ENCODE measurements around the gene ARMC5.

The ARMC5 gene

GRCh38 chr16:31472709-31473203 lies 13.5 kb downstream of the ARMC5 start (continued):
- TF ChIP-seq RARB (CRISPR knock-in tag; IDR thresholded peaks at IDR 0.05) = no peak
- peak; percentile 85 for TF ChIP-seq ZFP3 (CRISPR knock-in tag; IDR thresholded peaks at IDR 0.05)
- no peak for TF ChIP-seq TOX (CRISPR knock-in tag; IDR thresholded peaks at IDR 0.05; ENCODE audit: borderline replicate concordance)
- TF ChIP-seq ARNTL (CRISPR knock-in tag; IDR thresholded peaks at IDR 0.05; ENCODE audit: borderline replicate concordance, low read depth) = no peak
- no peak for TF ChIP-seq TCF4 (CRISPR knock-in tag; IDR thresholded peaks at IDR 0.05; ENCODE audit: borderline replicate concordance)
- no peak for TF ChIP-seq CSRNP3 (CRISPR knock-in tag; IDR thresholded peaks at IDR 0.05)
- no peak for TF ChIP-seq BACH2 (CRISPR knock-in tag; IDR thresholded peaks at IDR 0.05; ENCODE audit: borderline replicate concordance)
- peak; percentile 71; the same call in 1 of the 2 replicates for TF ChIP-seq ZNF565 (CRISPR knock-in tag; conservative IDR thresholded peaks at IDR 0.05; ENCODE audit: low read depth)

GRCh38 chr16:31473264-31473984 lies 14.1 kb downstream of the ARMC5 start:
- TF ChIP-seq TSHZ2 (CRISPR knock-in tag; IDR thresholded peaks at IDR 0.05) (no peak), RARB (CRISPR knock-in tag; IDR thresholded peaks at IDR 0.05) (no peak), PPARA (CRISPR knock-in tag; IDR thresholded peaks at IDR 0.05; ENCODE audit: borderline replicate concordance) (no peak), ARNTL (CRISPR knock-in tag; IDR thresholded peaks at IDR 0.05; ENCODE audit: borderline replicate concordance, low read depth) (no peak), POU6F1 (CRISPR knock-in tag; IDR thresholded peaks at IDR 0.05; ENCODE audit: borderline replicate concordance, low read depth) (no peak), ESRRG (CRISPR knock-in tag; IDR thresholded peaks at IDR 0.05) (no peak), ZNF70 (CRISPR knock-in tag; IDR thresholded peaks at IDR 0.05) (no peak), ZFP30 (CRISPR knock-in tag; IDR thresholded peaks at IDR 0.05) (no peak), ZC3H10 (CRISPR knock-in tag; IDR thresholded peaks at IDR 0.05) (no peak), ZNF8 (CRISPR knock-in tag; IDR thresholded peaks at IDR 0.05) (no peak), ZFP3 (CRISPR knock-in tag; IDR thresholded peaks at IDR 0.05) (no peak), PATZ1 (CRISPR knock-in tag; IDR thresholded peaks at IDR 0.05; ENCODE audit: borderline replicate concordance) (no peak), ZNF565 (CRISPR knock-in tag; conservative IDR thresholded peaks at IDR 0.05; ENCODE audit: low read depth) (no peak), TOX (CRISPR knock-in tag; IDR thresholded peaks at IDR 0.05; ENCODE audit: borderline replicate concordance) (no peak), GLIS3 (CRISPR knock-in tag; IDR thresholded peaks at IDR 0.05) (no peak)

GRCh38 chr16:31474173-31474714 lies 14.9 kb downstream of the ARMC5 start:
- no peak for ATAC-seq
- TF ChIP-seq BACH2 (CRISPR knock-in tag; IDR thresholded peaks at IDR 0.05; ENCODE audit: borderline replicate concordance) (no peak), CSDC2 (CRISPR knock-in tag; IDR thresholded peaks at IDR 0.05) (no peak), ISL1 (CRISPR knock-in tag; IDR thresholded peaks at IDR 0.05) (no peak), CREB5 (CRISPR knock-in tag; IDR thresholded peaks at IDR 0.05; ENCODE audit: low read depth) (no peak), PPARA (CRISPR knock-in tag; IDR thresholded peaks at IDR 0.05; ENCODE audit: borderline replicate concordance) (no peak), TOX (CRISPR knock-in tag; IDR thresholded peaks at IDR 0.05; ENCODE audit: borderline replicate concordance) (no peak)

More at GRCh38 chr16:31473264-31473984, 14.1 kb downstream of the ARMC5 start:
- ATAC-seq = no peak
